Measurements from ENCODE around the gene MSX1. TPM values are rescaled to one million over a fixed set of nuclear protein-coding genes. Genes with fewer than 3 reads are reported as not detected.

Gene MSX1
- total and polyA plus RNA-seq, 2 donors (not counting 3 experiments of a cell fraction or from before 2014, with no cell fraction given) = 5.0 to 6.2 TPM

- dilution Hi-C loops (cut with MboI; ENCODE audit: extremely low pct_ligation_motif_present, low sequenced_read_pairs) = no loop called here
- no peak overlapping the region for H3K4me3 ChIP-seq (replicated peaks in 1 of 3; ENCODE audit: insufficient read depth in 1 of 3, low read depth in 1 of 3, low read length in 3 of 3)
Observed at GRCh38 chr4:4843635-4844291, 15.7 kb upstream of the MSX1 start.

More at GRCh38 chr4:4843635-4844291, 15.7 kb upstream of the MSX1 start:
- DNase-seq (ENCODE audit: low read depth, low spot score) (no peak), FAIRE-seq (no peak)
- H4K20me1 ChIP-seq (replicated peaks; ENCODE audit: control insufficient read depth, extremely low read depth, insufficient read depth, low read length) = no peaks in the 10 kb centered on the region
- no peak overlapping the region for H3K9ac ChIP-seq (replicated peaks; ENCODE audit: extremely low read depth, insufficient read depth, low read length)
- CTCF ChIA-PET = interaction anchor here (0.8 kb wide), 1 partner anchor 9 kb away, joined by 3 read pairs; no protein-coding TSS in a partner anchor
- intact Hi-C loops (cut with micrococcal nuclease) = no loop called here
- no peaks in the 10 kb centered on the region for H3K4me1 ChIP-seq (ENCODE audit: control insufficient read depth, extremely low read depth, insufficient read depth, low read length)
- POLR2A ChIA-PET = no interaction called here
- H3K4me2 ChIP-seq (ENCODE audit: insufficient read depth, low read length) = no peak overlapping the region
- no peaks in the 10 kb centered on the region for H3K9me1 ChIP-seq (replicated peaks; ENCODE audit: control insufficient read depth, extremely low read depth, insufficient read depth, low read length)
- TF ChIP-seq GATA2 (IDR thresholded peaks at IDR 0.05; ENCODE audit: insufficient read depth, insufficient read length, low read depth, low read length) (no peak), CTCF (IDR thresholded peaks at IDR 0.05; ENCODE audit: extremely low read depth in 1 of 2, insufficient read depth in 1 of 2, low read depth in 1 of 2, low read length in 2 of 2) (no peak), MYC (IDR thresholded peaks at IDR 0.05; ENCODE audit: low read depth, low read length) (no peak)
- H3K36me3 ChIP-seq (ENCODE audit: control insufficient read depth in 2 of 2, extremely low read depth in 1 of 2, insufficient read depth in 2 of 2, low read length in 2 of 2) = no peaks in the 10 kb centered on the region
- no peak overlapping the region for H2AFZ ChIP-seq (ENCODE audit: low read depth, low read length)
- no peaks in the 10 kb centered on the region for H3K9me3 ChIP-seq (replicated peaks; ENCODE audit: control insufficient read depth, insufficient read depth, low read length)
- no peak overlapping the region for H3K27ac ChIP-seq (ENCODE audit: insufficient read depth, low read depth, low read length)
- BruUV-seq (replicated peaks) = no TSS peak
- no peaks in the 10 kb centered on the region for H3K79me2 ChIP-seq (ENCODE audit: control insufficient read depth, insufficient read depth, low read length)
- peaks cover 0 to 3% of the 10 kb centered on the region in 2 experiments for H3K27me3 ChIP-seq (ENCODE audit: control insufficient read depth in 2 of 2, insufficient read depth in 2 of 2, low read length in 2 of 2)
